Globus pallidus (tissue), 1 donor: ENCODE data around the gene TSSK2.

Experiments used
- DNase-seq: peaks from one replicate; pipeline ENCODE4 v3.0.0-alpha.2; 2015; ENCODE audit warnings: low spot score

The TSSK2 gene

GRCh38 chr22:19169002-19169946 is 38.2 kb downstream of the TSSK2 start:
- no peak for DNase-seq

- no peak for DNase-seq
Measured at GRCh38 chr22:19169947-19170318, 38.8 kb downstream of the TSSK2 start.

- DNase-seq: no peak
Measured at GRCh38 chr22:19172213-19173046, 41.3 kb downstream of the TSSK2 start.

- DNase-seq: no peak
Measured at GRCh38 chr22:19173047-19174035, 42.2 kb downstream of the TSSK2 start.

DNA sequence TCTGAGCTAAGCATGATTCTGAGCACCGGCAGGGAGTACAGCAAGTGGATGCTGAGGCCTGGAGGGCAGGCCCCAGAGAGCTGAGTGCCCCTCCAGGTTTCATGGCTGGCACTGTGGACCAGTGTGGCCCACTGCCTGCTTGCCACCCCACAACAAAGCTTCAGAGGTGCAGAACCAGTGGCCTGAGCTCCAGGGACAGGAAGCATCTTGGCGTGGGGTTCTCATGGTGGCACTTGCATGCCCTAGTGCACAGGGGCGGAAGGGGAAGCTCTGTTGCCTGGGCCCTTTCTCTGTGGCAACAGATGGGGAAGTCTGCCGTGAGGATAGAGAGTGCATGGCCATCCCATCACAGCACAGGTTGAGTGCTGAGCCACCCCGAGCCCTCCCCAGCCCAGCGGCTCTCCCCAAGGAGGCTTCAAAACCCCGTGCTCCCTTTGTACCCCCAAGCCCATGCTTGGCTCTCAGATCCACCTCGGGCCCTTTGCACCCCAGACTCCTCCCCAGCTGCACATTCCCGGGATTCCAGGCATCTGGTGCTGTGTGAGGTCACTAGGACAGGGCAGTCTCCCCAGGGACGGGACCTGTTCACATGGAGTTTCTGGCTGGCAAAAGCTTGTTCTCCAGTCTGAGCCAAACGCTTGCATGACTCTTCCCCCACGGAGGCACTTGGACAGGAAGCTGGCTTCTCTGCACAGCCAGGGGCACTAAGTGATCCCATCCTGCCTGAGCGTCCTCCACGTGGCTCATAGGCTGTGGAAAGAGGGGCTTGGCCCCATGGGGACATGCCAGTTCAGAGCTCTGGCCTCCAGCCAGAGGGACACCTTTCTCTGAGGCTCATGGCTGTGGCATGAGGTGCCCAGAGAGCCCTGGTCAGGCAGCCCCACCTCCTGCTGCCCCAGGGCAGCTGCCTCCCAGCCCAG is 43.3 kb downstream of the TSSK2 start:
- no peak for DNase-seq

GRCh38 chr22:19175026-19175601 is 44.0 kb downstream of the TSSK2 start:
- DNase-seq: no peak

GRCh38 chr22:19175602-19176174 is 44.6 kb downstream of the TSSK2 start:
- DNase-seq: no peak

- no peak for DNase-seq
Measured at GRCh38 chr22:19176175-19176643, 45.1 kb downstream of the TSSK2 start.

DNA sequence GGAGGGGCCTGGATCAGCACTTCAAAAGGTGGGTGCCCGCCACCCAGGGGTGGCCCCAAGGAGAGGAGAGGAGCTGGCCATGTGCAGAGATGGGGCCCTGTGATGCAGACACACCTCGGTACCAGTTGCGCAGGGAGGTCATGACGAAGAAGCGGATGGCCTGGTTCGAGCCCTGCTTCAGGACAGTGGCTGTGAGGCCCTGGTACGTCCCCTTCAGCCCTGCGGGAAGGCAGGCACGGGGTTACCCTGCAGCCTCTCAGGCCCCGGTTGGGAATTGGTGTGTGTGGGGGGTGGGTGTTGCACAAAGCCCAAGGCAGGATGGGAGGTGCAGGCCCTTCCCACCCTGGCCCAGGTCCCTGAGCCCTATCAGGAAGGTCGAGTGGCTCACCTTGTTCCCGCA is 45.6 kb downstream of the TSSK2 start:
- DNase-seq: no peak

DNA sequence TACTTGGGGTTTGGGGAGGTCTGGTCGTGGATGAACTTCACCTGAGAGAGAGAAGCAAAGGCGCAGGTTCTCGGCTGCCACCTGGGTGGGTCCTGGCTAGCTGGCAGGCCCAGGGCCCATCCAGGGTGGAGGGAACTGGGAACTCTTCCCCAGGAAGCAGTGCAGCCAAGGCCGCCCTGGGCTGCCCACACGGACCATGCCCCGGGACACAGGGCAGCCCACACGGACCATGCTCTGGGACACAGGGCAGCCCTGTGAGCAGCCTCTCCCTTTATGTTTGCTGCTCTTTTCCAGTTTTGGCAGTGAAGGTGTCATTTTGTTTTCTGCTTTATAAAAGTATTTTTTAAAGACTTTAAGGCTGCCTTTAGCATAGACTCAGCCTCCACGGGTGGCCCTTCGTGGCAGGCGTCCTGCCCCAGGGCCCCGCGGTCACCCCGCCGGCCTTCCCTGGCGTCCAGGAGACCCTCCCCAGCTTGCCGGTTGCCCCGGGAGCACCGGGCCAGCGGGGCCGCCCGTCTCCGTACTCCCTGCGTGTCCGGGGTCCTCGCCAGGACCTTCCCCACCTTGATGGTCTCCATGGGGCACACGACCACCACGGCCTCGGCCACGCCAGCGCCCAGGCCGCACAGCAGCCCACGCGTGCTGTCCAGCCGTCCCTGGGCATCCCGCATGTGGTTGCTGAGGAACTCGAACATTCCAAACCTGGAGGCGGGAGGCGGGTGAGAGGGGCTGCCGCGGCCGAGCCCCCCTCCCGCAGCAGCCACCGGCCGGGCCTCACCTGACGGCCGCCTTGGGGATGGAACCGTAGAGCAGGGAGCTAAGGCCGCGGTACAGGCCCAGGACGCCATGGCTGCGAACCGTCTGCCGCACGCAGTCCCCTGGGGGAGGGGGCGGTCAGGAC is 46.3 kb downstream of the TSSK2 start:
- DNase-seq: no peak

DNA sequence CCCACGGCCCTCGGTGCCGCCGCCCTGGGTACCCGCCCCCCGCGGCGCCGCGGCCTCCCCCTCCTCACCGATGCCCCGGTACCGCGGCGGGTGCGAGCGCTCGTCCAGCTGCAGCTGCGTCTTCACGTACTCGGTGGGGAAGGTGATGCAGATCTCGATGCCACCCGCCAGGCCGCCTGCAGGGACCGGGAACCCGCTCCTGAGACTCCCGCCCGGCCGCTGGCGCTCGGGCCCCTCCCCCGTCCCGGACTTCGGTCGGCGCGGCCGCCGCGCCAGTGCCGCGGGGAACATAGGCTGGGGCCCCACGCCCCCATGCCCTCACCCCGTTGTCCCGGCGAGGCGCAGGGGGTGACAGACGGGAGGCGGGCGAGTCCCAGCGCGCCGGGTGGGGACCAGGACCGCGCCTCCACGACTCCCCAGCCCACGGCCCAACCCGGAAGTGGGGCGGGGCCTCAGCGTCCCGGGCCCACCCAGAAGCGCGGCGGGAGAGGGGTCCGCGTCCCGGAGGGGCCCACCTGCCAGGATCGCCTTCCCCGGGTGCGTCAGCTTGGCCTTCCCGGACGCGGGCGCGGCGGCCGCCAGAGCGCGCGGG is 47.1 kb downstream of the TSSK2 start:
- peak; percentile 33 for DNase-seq

GRCh38 chr22:19178657-19179496 is 47.8 kb downstream of the TSSK2 start, which contains the start of gene SLC25A1:
SLC25A1 (minus strand) TSS chr22:19178736; CDS start chr22:19178673, 63 bp downstream.
- peak; percentile 89 for DNase-seq

DNA sequence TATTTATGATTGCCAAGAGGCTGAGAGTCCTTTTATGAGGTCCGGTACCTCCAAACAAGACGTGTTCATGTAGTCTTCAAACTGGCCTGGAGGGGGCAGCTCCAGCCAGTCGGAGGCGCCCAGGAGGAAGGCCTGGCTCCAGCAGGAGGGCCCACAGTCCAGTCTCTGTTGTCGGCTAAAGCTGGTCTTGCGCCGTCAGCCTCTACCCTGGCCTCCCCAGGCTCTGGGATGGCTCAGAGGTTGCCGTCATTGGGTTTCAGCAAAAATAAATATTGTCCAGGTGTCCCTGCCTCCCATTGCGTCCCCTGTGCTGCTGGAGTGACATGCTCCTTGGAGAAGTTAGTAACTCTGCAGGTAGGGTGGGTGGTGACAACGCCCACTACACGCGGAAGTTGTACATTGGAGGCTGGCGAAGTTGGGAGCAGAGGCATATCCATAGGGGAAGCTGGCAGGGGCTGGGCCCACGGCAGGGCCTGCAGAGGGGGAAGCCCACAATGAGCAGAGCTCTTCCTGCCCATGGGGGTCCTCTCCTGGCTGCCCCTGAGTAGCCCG is 48.5 kb downstream of the TSSK2 start:
- DNase-seq: peak; percentile 88

- no peak for DNase-seq
Measured at GRCh38 chr22:19180234-19180633, 49.1 kb downstream of the TSSK2 start.

- no peak for DNase-seq
Measured at GRCh38 chr22:19180740-19181410, 49.8 kb downstream of the TSSK2 start.

DNA sequence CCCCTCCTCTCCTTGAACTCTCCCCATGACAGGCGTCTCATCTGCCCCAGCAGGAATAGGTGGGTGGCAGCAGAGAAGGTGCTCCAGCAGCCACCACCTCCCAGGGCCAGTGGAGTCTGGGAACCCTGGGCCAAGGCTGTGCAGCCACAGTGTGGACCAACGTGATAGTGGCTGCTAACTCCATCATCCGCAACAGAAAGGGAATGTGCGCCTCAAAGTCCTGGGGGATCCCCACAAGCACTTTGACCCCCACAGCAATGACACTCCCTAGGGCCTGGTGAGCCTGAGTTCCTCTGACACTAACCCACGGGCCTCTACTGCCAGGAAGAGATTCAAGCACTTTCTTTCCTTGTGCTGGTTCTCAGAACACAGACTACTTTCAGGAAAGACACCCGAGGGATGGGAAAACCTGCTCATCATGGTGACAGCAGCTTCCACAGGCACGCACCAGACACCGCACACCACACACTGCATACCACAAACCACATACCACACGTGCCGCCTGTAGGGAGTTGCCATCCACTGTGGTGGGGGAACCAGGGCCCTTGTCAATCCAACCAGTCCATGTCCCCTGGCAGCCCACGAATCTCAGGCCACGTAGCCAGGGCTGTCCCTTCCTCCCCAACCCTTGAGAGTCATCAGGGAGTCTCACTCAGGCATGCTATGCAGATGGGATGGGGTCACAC is 50.8 kb downstream of the TSSK2 start:
- DNase-seq: no peak
